Effector memory CD4-positive, alpha-beta T cell (primary cell): ENCODE results near the gene MEGF11.

ENCODE experiments used
- DNase-seq, 3 donors: peaks; one replicate each; pipeline ENCODE4 v3.0.0-alpha.2; 2020
- H3K27ac ChIP-seq: 2 replicates; pipeline ENCODE4 v1.7.0; 2013; ENCODE audit warnings: mild to moderate bottlenecking, low read length, moderate library complexity; ENCODE audit not compliant: insufficient read depth, poor library complexity, severe bottlenecking
- H3K27me3 ChIP-seq: replicated peaks from 2 replicates; pipeline ENCODE4 v1.7.0; 2013; ENCODE audit warnings: mild to moderate bottlenecking, low read length; ENCODE audit not compliant: insufficient read depth, control insufficient read depth, poor library complexity, severe bottlenecking
- H3K36me3 ChIP-seq: 2 replicates; pipeline ENCODE4 v1.7.0; 2013; ENCODE audit warnings: mild to moderate bottlenecking, low read length, moderate library complexity; ENCODE audit not compliant: control insufficient read depth, insufficient read depth
- H3K4me1 ChIP-seq: 2 replicates; pipeline ENCODE4 v1.7.0; 2013; ENCODE audit warnings: low read length, mild to moderate bottlenecking; ENCODE audit not compliant: control insufficient read depth, insufficient read depth, poor library complexity, severe bottlenecking
- H3K4me3 ChIP-seq: 2 replicates; pipeline ENCODE4 v1.7.0; 2013; ENCODE audit warnings: low read length, low read depth, mild to moderate bottlenecking; ENCODE audit not compliant: insufficient read depth, poor library complexity, severe bottlenecking
- H3K9me3 ChIP-seq: 2 replicates; pipeline ENCODE4 v1.7.0; 2013; ENCODE audit warnings: mild to moderate bottlenecking, low read length, moderate library complexity; ENCODE audit not compliant: control insufficient read depth

The MEGF11 gene

GRCh38 chr15:66291816-66292570 is 38.4 kb upstream of the MEGF11 start:
- no peaks in the 10 kb centered on the region for H3K36me3 ChIP-seq
- H3K4me1 ChIP-seq, result peaks cover 15% of the 10 kb centered on the region
- H3K4me3 ChIP-seq, result peak overlapping the region; percentile 67
- H3K27me3 ChIP-seq, result no peaks in the 10 kb centered on the region
- no peaks in the 10 kb centered on the region for H3K9me3 ChIP-seq
- no peak for DNase-seq
- H3K27ac ChIP-seq, result peak overlapping the region; percentile 89

DNA sequence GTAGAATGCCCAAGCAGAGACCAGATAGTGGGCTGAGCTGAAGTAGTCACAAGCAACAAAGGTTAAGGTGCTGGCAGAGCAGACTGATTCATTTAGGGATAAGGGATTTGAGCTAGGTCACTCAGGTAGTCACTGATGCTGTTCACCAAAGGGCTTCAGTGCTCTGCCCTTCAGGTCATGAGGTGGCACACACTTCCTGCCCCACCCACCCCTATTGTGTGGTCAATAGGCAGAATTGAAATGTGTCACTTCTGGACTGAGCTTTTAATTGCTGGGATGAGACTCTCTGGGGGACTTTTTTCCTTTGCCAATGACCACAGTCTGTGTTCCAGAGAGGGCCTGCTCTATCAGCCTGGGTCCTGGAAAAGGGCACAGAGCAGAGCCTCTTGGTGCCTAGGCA is 37.0 kb upstream of the MEGF11 start:
- Histone ChIP-seq H3K36me3 (no peaks in the 10 kb centered on the region), H3K27me3 (no peaks in the 10 kb centered on the region), H3K9me3 (no peaks in the 10 kb centered on the region), H3K27ac (no peak overlapping the region), H3K4me3 (no peak overlapping the region), H3K4me1 (peaks cover 15% of the 10 kb centered on the region)
- DNase-seq, result no peak

DNA sequence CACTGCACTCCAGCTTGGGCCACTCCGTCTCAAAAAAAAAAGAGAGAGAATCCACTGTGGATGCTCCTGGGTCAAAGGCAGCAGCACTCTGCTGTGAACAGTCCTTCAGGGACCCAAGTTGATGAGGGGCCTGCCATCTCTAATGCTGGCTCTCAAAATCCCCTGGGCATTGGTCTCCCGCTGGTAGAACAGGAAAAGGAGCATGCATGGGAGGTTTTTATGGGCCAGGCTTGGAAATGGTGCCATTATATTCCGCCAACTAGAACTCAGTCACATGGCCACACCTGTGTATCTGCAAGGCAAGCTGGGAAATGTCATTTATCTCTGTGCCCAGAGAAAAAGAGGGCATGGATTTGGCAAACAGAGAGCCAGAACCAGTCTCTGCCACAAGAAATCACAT is 36.5 kb upstream of the MEGF11 start:
- no peak for DNase-seq
- Histone ChIP-seq H3K4me3 (no peak overlapping the region), H3K27me3 (no peaks in the 10 kb centered on the region), H3K36me3 (no peaks in the 10 kb centered on the region), H3K9me3 (no peaks in the 10 kb centered on the region), H3K27ac (no peak overlapping the region), H3K4me1 (peaks cover 15% of the 10 kb centered on the region)

DNA sequence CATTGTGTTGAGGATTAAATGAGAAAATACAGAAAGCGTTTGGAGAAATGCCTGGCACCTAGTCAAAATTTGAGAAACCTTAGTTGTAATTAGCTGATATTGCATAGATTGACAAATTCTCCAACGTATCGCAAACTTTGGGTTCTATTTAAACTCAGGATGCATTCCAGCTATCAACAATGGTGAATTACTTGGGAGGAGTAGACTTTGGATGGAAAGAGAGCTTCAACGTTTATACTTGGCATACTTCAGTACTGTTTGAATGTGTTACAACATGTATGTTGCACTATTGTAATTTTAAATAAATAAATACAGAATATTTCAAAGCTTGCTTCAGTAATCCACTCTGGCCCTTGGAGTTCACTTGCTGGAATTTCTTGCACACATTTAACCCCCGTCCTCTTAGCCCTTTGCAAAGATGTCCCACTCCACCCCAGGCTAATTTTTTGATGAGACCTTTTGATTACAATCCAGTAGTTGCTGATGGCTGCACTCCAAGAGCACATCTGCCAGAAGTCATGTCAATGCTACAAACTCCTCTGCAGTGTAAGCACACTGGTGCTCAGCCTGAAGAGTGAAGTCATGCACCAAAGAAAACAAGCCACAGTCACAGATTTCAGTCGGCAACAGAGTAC is 35.1 kb upstream of the MEGF11 start:
- H3K4me3 ChIP-seq, result no peak overlapping the region
- no peak overlapping the region for H3K27ac ChIP-seq
- H3K4me1 ChIP-seq, result peaks cover 15% of the 10 kb centered on the region
- H3K36me3 ChIP-seq, result no peaks in the 10 kb centered on the region
- no peaks in the 10 kb centered on the region for H3K27me3 ChIP-seq
- no peaks in the 10 kb centered on the region for H3K9me3 ChIP-seq
- no peak for DNase-seq

DNA sequence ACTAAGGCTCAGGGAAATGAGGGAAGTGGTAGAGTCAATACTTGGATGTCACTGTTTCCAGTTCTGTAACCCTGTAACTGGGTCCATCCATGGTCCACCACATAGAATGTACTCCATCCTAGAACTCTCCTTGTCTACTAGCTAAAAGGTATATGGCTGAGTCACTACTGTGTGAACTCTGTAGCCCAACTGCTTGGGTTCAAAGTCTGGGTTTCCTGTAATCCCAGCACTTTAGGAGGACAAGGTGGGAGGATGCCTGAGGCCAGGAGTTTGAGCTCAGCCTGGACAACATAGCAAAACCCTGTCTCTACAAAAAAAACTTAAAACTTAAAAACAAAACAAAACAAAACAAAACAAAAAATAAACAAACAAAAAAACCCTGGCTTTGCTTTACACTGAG is 34.5 kb upstream of the MEGF11 start:
- Histone ChIP-seq H3K27ac (no peak overlapping the region), H3K27me3 (no peaks in the 10 kb centered on the region), H3K4me3 (no peak overlapping the region), H3K36me3 (no peaks in the 10 kb centered on the region), H3K4me1 (peaks cover 15% of the 10 kb centered on the region), H3K9me3 (no peaks in the 10 kb centered on the region)
- DNase-seq, result no peak

- no peak for DNase-seq
- H3K36me3 ChIP-seq, result no peaks in the 10 kb centered on the region
- H3K4me1 ChIP-seq, result peaks cover 13% of the 10 kb centered on the region
- H3K27ac ChIP-seq, result no peak overlapping the region
- H3K4me3 ChIP-seq, result no peak overlapping the region
- H3K27me3 ChIP-seq, result no peaks in the 10 kb centered on the region
- no peaks in the 10 kb centered on the region for H3K9me3 ChIP-seq
These were observed 34.0 kb upstream of the MEGF11 start for GRCh38 chr15:66287461-66288057.

- Histone ChIP-seq H3K36me3 (no peaks in the 10 kb centered on the region), H3K4me1 (peaks cover 4% of the 10 kb centered on the region), H3K27ac (no peak overlapping the region), H3K27me3 (no peaks in the 10 kb centered on the region), H3K9me3 (no peaks in the 10 kb centered on the region), H3K4me3 (no peak overlapping the region)
- DNase-seq, result no peak
These were observed 32.2 kb upstream of the MEGF11 start for GRCh38 chr15:66285533-66286280.

- H3K36me3 ChIP-seq, result no peaks in the 10 kb centered on the region
These were observed 30.7 kb upstream of the MEGF11 start for GRCh38 chr15:66284271-66284670.

DNA sequence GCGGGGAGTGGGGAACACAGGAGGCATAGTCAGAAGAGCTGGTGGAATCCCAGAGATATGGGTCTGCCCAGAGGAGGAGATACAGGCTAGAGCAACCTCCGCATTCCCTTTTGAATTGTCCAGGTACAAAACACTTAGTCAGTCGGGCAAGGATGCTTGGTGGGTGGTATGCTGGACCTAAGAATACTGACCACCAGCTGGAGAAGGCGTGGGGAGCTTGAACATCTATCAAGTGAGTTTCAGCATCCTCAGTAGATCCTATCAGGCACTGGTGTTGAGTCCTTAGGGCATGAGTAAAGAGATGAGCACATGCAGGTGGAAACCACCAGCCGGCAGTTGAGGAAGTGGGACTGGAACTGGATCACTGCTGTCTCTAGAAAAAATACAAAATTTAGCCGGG is 25.1 kb upstream of the MEGF11 start:
- Histone ChIP-seq H3K4me3 (no peak overlapping the region), H3K4me1 (no peaks in the 10 kb centered on the region), H3K36me3 (no peaks in the 10 kb centered on the region), H3K27ac (no peak overlapping the region), H3K9me3 (no peaks in the 10 kb centered on the region), H3K27me3 (no peaks in the 10 kb centered on the region)
- DNase-seq, result no peak

More at GRCh38 chr15:66284271-66284670, 30.7 kb upstream of the MEGF11 start:
- Histone ChIP-seq H3K9me3 (no peaks in the 10 kb centered on the region), H3K4me3 (no peak overlapping the region), H3K27me3 (no peaks in the 10 kb centered on the region), H3K4me1 (no peaks in the 10 kb centered on the region), H3K27ac (no peak overlapping the region)
- no peak for DNase-seq
